Parathyroid adenoma (tissue), 2 donors: Measurements from ENCODE around the gene LRRC1.

Experiments used
- H2AFZ ChIP-seq: fragments of 300-600 bp; sonication (generic); one replicate; pipeline ENCODE4 v1.7.0; 2017; ENCODE audit warnings: antibody characterized with exemption, mild to moderate bottlenecking
- H3K27ac ChIP-seq: fragments of 300-600 bp; sonication (generic); one replicate; pipeline ENCODE4 v1.7.0; 2017
- H3K27me3 ChIP-seq: fragments of 300-600 bp; sonication (generic); one replicate; pipeline ENCODE4 v1.7.0; 2017; ENCODE audit warnings: low read length; ENCODE audit not compliant: control insufficient read depth, insufficient read depth
- H3K36me3 ChIP-seq: fragments of 300-600 bp; sonication (generic); one replicate; pipeline ENCODE4 v1.7.0; 2017; ENCODE audit warnings: low read length; ENCODE audit not compliant: control insufficient read depth, insufficient read depth
- H3K4me1 ChIP-seq: fragments of 300-600 bp; sonication (generic); one replicate; pipeline ENCODE4 v1.7.0; 2017; ENCODE audit warnings: control low read depth
- H3K4me2 ChIP-seq: fragments of 300-600 bp; sonication (generic); one replicate; pipeline ENCODE4 v1.7.0; 2017; ENCODE audit warnings: low read length
- H3K4me3 ChIP-seq: fragments of 300-600 bp; sonication (generic); one replicate; pipeline ENCODE4 v1.7.0; 2017; ENCODE audit warnings: low read depth, low read length
- H3K79me2 ChIP-seq: fragments of 300-600 bp; sonication (generic); one replicate; pipeline ENCODE4 v1.7.0; 2017; ENCODE audit warnings: control low read depth
- H3K9ac ChIP-seq: fragments of 300-600 bp; sonication (generic); one replicate; pipeline ENCODE4 v1.7.0; 2017; ENCODE audit warnings: mild to moderate bottlenecking
- H3K9me3 ChIP-seq: fragments of 300-600 bp; sonication (generic); one replicate; pipeline ENCODE4 v1.7.0; 2017; ENCODE audit warnings: low read length; ENCODE audit not compliant: control insufficient read depth
- TF ChIP-seq, protein P1 (sequence below): fragments of 300-600 bp; sonication (generic); IDR thresholded peaks from one replicate; pipeline ENCODE4 v1.7.0; 2017; ENCODE audit warnings: antibody characterized with exemption, mild to moderate bottlenecking
- donor health status: primary hyperparathyroidism.

LRRC1 gene

DNA sequence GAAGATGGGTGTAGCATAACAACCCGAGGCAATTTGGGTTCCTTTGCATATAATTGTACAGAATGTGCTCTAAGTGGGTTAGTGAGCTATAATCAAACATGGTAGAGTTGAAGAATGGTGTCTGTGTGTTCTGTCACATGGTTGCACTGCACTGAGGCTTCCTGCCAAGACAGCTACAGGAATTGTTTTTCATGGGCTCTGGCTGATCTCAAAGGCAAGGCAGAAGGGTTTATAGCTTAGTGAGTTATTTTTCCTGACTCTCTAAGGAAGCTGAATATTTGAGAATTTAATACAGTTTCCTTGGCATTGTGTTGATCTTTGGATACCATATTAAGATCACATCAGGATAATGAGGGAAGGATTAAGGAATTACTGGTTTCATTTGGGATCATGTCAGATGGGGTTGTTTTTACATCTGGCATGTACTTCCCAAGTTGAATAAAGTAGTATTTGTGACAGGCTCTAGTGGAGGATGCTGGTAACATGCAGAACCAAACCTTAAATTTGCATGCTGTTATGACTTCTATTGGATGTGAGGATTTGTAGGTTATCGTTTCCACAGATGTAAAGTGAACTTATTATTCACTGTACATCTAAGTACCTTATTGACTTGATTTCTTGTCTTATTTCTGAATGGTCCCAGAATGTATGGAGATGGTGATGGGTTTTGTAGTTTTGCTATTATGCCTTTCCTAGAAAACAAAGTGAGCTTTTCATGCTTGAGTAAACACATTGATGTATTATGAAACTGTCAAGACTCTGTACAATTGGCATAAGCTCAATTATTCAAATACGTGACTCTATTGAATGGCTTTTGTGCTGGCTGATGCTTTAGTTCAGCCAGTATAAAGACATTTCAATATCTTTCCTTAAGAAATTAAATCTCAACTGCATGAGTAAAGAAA, 43.3 kb downstream of the LRRC1 start:
- Histone ChIP-seq H3K27me3 (no peaks in the 10 kb centered on the region), H3K9ac (no peak overlapping the region), H2AFZ (no peak overlapping the region), H3K27ac (no peak overlapping the region), H3K4me3 (no peak overlapping the region), H3K4me2 (no peak overlapping the region), H3K79me2 (peaks cover 12% of the 10 kb centered on the region), H3K9me3 (no peaks in the 10 kb centered on the region), H3K36me3 (no peaks in the 10 kb centered on the region), H3K4me1 (peaks cover 15% of the 10 kb centered on the region)
- TF ChIP-seq, protein P1, sequence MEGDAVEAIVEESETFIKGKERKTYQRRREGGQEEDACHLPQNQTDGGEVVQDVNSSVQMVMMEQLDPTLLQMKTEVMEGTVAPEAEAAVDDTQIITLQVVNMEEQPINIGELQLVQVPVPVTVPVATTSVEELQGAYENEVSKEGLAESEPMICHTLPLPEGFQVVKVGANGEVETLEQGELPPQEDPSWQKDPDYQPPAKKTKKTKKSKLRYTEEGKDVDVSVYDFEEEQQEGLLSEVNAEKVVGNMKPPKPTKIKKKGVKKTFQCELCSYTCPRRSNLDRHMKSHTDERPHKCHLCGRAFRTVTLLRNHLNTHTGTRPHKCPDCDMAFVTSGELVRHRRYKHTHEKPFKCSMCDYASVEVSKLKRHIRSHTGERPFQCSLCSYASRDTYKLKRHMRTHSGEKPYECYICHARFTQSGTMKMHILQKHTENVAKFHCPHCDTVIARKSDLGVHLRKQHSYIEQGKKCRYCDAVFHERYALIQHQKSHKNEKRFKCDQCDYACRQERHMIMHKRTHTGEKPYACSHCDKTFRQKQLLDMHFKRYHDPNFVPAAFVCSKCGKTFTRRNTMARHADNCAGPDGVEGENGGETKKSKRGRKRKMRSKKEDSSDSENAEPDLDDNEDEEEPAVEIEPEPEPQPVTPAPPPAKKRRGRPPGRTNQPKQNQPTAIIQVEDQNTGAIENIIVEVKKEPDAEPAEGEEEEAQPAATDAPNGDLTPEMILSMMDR = no peak

DNA sequence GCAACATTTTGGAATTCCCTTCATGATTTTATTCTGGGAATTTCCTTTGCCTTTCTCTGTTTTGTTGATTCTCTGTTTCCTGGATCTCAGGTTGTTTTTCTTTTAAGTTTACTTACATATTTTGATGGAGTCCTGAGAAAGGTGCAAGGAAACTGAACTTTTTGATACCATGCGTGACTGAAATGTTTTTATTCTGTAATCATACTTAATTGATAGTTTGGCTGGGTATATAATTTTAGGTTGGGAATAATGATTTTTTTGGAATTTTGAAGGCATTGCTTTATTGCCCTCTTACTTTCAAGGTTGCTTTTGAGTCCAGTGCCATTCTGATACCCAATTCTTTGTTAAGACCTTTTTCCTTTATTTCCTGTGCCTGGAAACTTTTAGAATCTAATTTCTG, 45.2 kb downstream of the LRRC1 start:
- peaks cover 7% of the 10 kb centered on the region for H3K4me1 ChIP-seq
- H3K4me2 ChIP-seq = no peak overlapping the region
- TF ChIP-seq, protein P1 = no peak
- H3K9ac ChIP-seq = no peak overlapping the region
- H3K9me3 ChIP-seq = no peaks in the 10 kb centered on the region
- H3K27me3 ChIP-seq = no peaks in the 10 kb centered on the region
- peaks cover 26% of the 10 kb centered on the region for H3K79me2 ChIP-seq
- no peaks in the 10 kb centered on the region for H3K36me3 ChIP-seq
- no peak overlapping the region for H3K27ac ChIP-seq
- H2AFZ ChIP-seq = no peak overlapping the region
- no peak overlapping the region for H3K4me3 ChIP-seq

DNA sequence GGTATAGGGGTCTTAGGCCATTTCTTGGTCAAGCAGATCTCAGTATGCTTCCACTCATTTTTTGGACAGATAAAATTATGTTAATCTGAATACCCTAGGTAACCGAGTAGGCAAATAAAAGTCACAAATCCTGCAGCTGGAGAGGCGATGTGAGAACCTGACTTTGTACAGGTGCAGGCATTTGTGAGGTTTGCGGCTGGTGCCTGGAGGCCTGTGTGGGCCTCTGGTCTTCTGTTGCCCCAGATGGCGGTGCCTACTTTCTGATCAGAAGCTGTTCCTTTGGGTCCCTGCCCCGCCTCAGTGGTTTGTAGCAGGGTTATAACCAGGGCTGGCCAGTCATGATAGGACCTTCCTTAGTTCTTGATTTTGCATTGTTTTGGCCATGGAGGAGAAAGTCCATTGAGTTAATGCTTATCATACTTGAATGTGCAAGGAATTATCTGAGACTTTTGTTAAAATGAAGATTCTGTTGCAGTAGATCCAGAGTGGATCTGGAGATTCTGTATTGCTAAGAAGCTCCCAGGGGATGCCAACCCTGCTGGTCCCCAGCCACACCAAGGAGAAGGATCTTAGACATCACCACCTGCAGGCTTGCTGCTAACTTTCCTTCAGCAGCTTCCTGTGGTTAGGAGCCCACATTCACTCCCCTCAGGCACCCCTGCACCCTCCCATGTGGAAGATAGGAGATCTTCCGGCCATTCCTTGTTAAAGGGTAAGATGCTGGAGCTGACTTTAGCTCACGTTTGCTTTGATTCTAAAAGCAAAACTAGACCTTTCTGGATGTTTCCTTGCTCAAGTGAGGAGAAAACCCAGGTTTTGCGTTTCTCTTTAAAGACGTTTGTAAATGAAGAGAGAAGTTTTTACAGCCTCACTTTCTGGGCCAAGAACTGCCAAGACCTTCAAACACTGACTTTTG, 50.7 kb downstream of the LRRC1 start:
- peaks cover 4% of the 10 kb centered on the region for H3K4me1 ChIP-seq
- H3K27ac ChIP-seq = no peak overlapping the region
- no peaks in the 10 kb centered on the region for H3K27me3 ChIP-seq
- H3K4me2 ChIP-seq = no peak overlapping the region
- no peak overlapping the region for H3K4me3 ChIP-seq
- TF ChIP-seq, protein P1 = no peak
- H2AFZ ChIP-seq = no peak overlapping the region
- H3K9me3 ChIP-seq = no peaks in the 10 kb centered on the region
- H3K9ac ChIP-seq = no peak overlapping the region
- H3K36me3 ChIP-seq = no peaks in the 10 kb centered on the region
- peaks cover 61% of the 10 kb centered on the region for H3K79me2 ChIP-seq

DNA sequence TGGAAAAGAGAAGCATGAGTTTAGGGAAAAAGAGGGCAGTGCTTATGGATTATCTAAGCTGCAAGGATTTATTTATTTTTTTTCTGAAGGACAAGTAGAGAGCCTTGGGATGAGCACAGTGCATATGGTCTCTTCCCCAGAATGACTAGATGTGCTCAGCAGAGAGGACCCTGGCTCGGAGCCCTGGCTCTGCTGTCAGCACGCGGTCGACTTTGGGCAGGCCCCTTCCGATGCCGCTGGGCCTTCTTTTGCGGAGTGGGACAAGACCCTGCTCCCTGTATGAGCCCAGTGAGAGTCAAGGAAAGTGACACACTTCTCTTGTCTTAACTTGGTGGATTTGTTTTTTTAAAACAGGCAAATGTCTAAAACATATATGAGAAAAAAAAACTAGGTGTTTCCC, 51.4 kb downstream of the LRRC1 start:
- no peak overlapping the region for H3K4me3 ChIP-seq
- H3K27me3 ChIP-seq = no peaks in the 10 kb centered on the region
- peaks cover 4% of the 10 kb centered on the region for H3K4me1 ChIP-seq
- TF ChIP-seq, protein P1 = no peak
- no peak overlapping the region for H2AFZ ChIP-seq
- H3K9me3 ChIP-seq = no peaks in the 10 kb centered on the region
- peaks cover 64% of the 10 kb centered on the region for H3K79me2 ChIP-seq
- no peaks in the 10 kb centered on the region for H3K36me3 ChIP-seq
- H3K9ac ChIP-seq = no peak overlapping the region
- no peak overlapping the region for H3K27ac ChIP-seq
- no peak overlapping the region for H3K4me2 ChIP-seq
